GOT3 (cell line): ENCODE measurements around the gene PDP2.
"Not testable (repeated sequence)": the region's sequence is repeated elsewhere in the genome, so short reads cannot be mapped to it uniquely, and the experiment has no call there.

ENCODE experiments used
- DNase-seq: peaks from one replicate; lab custom pipeline; 2025; ENCODE audit warnings: mixed read lengths; lab: John Stamatoyannopoulos, UW

The PDP2 gene

GRCh38 chr16:66920924-66921680, 40.8 kb downstream of the PDP2 start:
- no peak for DNase-seq

- no peak for DNase-seq
Observed at GRCh38 chr16:66921729-66922450, 41.6 kb downstream of the PDP2 start.

- DNase-seq, result no peak
Observed at GRCh38 chr16:66923247-66923731, 43.0 kb downstream of the PDP2 start.

GRCh38 chr16:66923866-66924265, 43.6 kb downstream of the PDP2 start:
- no peak for DNase-seq

- no peak for DNase-seq
Observed at GRCh38 chr16:66924527-66925321, 44.4 kb downstream of the PDP2 start.

GRCh38 chr16:66925322-66925840, 45.1 kb downstream of the PDP2 start, which contains the start of gene RRAD:
RRAD (minus strand) TSS chr16:66925535; CDS start chr16:66925179, 356 bp downstream.
- no peak for DNase-seq

GRCh38 chr16:66926171-66926947, 46.0 kb downstream of the PDP2 start:
- DNase-seq, result no peak

GRCh38 chr16:66926961-66927436, 46.7 kb downstream of the PDP2 start:
- DNase-seq, result peak; percentile 60

- no peak for DNase-seq
Observed at GRCh38 chr16:66927918-66928649, 47.8 kb downstream of the PDP2 start.

GRCh38 chr16:66928702-66929388, 48.5 kb downstream of the PDP2 start:
- no peak for DNase-seq

GRCh38 chr16:66930189-66930588, 49.9 kb downstream of the PDP2 start:
- DNase-seq, result no peak

- DNase-seq, result no peak
Observed at GRCh38 chr16:66931665-66932064, 51.4 kb downstream of the PDP2 start.

GRCh38 chr16:66932076-66932475, 51.8 kb downstream of the PDP2 start:
- DNase-seq, result no peak

GRCh38 chr16:66933776-66934137, 53.4 kb downstream of the PDP2 start:
- no peak for DNase-seq

GRCh38 chr16:66934138-66934838, 54.0 kb downstream of the PDP2 start, which contains the start of gene CIAO2B:
CIAO2B (minus strand) TSS chr16:66934402; CDS start chr16:66934364, 38 bp downstream.
- DNase-seq, result peak; percentile 35

- not testable (repeated sequence) for DNase-seq
Observed at GRCh38 chr16:66934839-66935313, 54.6 kb downstream of the PDP2 start.

GRCh38 chr16:66935314-66936011, 55.1 kb downstream of the PDP2 start, which contains the start of gene CES2:
CES2 (plus strand) TSS chr16:66935516; CDS start chr16:66935636, 120 bp downstream.
- DNase-seq, result no peak

GRCh38 chr16:66936462-66936861, 56.1 kb downstream of the PDP2 start:
- DNase-seq, result no peak
